Gastroesophageal sphincter (tissue), 3 donors: ENCODE measurements around the gene DOCK2.

ENCODE experiments used
- EP300 ChIP-seq: sonication (generic); formaldehyde crosslinking; IDR thresholded peaks from one replicate; pipeline ENCODE4 v1.6.1; 2017; ENCODE audit warnings: antibody characterized with exemption, mild to moderate bottlenecking
- POLR2A ChIP-seq, 2 donors: fragments of 450-650 bp; IDR thresholded peaks; one replicate each; pipeline ENCODE4 v1.6.1; 2017; ENCODE audit warnings: antibody characterized with exemption in 2 of 2, mild to moderate bottlenecking in 2 of 2, moderate library complexity in 1 of 2
- TF ChIP-seq, protein P1 (sequence below), 4 experiments: fragments of 200-600 bp in 2 of 4; fragments of 450-650 bp in 2 of 4; sonication (generic) in 1 of 4; IDR thresholded peaks; one replicate each; pipeline ENCODE4 v1.5.1; 2017 to 2019; ENCODE audit warnings: antibody characterized with exemption in 4 of 4, mild to moderate bottlenecking in 2 of 4, moderate library complexity in 2 of 4

DNA sequence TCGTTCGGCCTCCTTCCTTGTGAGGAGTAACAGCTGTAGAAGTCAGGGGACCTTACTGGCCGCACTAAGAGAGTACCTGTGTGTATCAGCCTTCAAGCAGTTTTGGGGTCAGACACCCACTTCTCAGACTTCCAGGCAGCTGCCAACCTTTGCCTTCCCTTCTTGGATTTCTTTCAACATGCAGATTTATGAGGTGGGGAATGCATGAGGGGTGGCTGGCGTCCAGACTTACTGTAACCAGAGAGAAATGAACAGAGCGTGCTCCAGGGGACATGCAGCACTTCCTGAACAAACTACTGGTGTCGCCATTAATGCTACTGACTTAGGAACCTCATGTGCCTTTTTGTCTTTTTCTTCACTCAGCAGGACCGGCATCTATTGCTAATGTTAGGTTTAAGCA is 296.5 kb downstream of the DOCK2 start:
- TF ChIP-seq, protein P1, sequence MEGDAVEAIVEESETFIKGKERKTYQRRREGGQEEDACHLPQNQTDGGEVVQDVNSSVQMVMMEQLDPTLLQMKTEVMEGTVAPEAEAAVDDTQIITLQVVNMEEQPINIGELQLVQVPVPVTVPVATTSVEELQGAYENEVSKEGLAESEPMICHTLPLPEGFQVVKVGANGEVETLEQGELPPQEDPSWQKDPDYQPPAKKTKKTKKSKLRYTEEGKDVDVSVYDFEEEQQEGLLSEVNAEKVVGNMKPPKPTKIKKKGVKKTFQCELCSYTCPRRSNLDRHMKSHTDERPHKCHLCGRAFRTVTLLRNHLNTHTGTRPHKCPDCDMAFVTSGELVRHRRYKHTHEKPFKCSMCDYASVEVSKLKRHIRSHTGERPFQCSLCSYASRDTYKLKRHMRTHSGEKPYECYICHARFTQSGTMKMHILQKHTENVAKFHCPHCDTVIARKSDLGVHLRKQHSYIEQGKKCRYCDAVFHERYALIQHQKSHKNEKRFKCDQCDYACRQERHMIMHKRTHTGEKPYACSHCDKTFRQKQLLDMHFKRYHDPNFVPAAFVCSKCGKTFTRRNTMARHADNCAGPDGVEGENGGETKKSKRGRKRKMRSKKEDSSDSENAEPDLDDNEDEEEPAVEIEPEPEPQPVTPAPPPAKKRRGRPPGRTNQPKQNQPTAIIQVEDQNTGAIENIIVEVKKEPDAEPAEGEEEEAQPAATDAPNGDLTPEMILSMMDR (IDR thresholded peaks at IDR 0.05), result no peak
- TF ChIP-seq POLR2A (IDR thresholded peaks at IDR 0.05), result no peak
- TF ChIP-seq EP300, result no peak
